NCI-H2227 (cell line): ENCODE results near the gene MEF2C.
A peak's percentile ranks its signal among the peaks of the same experiment; 100 is the strongest.

Experiments used
- DNase-seq: peaks from one replicate; lab custom pipeline; 2025; ENCODE audit not compliant: unreplicated experiment; lab: John Stamatoyannopoulos, UW

Gene MEF2C

GRCh38 chr5:88691230-88691582 is 191.8 kb downstream of the MEF2C start:
- DNase-seq: no peak

DNA sequence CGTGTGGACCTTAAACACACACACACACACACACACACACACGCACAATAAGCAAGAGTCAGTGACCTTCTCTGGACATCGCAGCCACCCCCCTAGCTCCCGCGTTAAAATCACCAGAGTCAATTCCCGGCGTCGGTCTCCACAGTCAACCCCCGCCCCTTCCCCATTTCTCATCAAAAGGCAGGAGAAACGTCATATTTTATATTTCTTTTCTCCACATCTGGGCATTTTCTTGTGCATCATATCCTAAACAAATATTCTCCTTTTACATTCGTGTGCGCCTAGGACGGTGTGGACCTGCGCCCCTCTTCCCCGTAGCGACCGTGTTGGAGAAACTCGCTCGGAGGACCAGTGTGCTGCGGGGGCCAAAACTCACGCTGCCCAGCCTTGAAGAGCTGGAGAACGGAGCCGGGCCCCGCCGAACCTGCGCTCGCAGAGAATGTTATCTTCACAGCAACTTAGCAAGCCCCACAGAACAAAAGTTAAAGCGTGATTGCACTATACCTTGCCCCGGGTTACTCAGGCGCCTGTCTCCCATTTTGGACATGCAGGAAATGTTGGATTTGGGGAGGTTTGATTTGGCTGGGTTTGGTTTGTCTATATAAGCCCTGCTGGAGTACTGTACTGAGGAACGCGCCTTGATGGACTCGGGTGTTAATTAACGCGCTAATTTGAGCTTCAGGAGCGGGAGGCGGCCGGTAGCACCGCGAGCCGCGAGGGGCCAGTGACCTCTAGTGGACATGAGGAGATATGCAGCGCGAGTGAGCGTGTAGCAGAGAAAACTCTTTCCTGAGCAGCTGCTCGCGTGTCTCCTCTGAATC is 192.4 kb downstream of the MEF2C start:
- peak; percentile 70 for DNase-seq

GRCh38 chr5:88689668-88690408 is 193.1 kb downstream of the MEF2C start:
- no peak for DNase-seq

- DNase-seq: no peak
Observed at GRCh38 chr5:88688984-88689667, 193.9 kb downstream of the MEF2C start.

- no peak for DNase-seq
Observed at GRCh38 chr5:88688156-88688983, 194.6 kb downstream of the MEF2C start.

GRCh38 chr5:88687373-88687911 is 195.5 kb downstream of the MEF2C start:
- DNase-seq: no peak

DNA sequence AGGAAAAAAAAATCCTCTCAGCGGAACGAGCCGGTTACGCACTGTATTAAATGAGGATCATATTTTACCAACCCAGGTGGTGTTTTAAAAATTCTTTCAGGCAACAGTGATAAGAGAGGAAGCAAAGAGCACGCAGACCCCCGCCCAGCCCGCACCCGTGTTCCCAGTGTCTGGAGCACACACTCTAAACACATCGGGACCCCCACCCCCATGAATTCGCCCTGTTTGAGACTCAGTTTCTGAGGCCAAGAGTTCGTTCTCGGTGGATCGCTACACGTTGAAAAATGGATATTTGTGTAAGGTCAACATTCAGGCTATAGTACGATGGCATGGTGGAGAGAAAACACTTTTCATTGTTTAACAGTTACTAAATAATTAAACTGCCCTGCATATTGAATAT is 196.3 kb downstream of the MEF2C start:
- DNase-seq: no peak

DNA sequence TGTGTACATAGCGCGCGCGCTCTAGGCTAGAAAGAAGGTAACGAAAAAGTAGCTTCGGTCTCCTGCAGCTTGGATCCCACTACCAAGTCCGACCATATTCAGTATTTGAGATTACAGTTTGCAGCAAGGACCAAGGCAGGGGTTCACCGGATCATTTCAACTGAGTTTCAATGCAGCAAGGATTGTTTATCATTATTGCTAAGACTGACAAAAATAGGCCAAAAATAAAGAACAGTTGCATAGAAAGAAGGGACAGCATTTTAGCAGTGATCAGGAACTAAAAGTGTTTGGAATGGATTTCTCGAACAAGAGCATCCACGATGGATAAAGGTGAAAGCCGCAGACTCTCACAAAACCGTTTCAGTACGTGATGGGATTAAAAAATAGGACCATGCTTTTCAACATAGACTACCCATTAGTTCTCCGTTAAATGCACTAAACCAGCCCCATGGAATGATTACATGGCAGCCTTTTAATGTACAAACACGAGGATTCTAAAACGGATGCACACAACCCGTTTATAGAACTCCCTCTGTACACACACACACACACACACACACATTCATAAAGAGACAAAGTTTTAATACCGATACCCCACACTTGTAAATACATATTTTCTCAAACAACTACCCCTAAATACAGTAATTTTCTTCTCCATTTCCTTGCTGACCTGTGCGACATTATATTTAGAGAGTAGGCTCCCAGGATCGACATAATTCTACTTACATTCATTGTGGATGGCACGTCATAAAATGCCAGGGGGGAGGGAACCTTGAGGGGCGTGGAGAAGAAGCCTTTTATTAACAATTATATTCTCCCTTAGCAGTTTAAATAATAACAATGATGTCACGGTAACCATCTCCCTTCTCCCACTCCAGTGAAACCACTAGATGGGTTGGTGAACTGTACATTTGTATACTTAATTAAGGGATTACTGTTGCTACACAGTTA is 197.1 kb downstream of the MEF2C start:
- peak; percentile 13 for DNase-seq

DNA sequence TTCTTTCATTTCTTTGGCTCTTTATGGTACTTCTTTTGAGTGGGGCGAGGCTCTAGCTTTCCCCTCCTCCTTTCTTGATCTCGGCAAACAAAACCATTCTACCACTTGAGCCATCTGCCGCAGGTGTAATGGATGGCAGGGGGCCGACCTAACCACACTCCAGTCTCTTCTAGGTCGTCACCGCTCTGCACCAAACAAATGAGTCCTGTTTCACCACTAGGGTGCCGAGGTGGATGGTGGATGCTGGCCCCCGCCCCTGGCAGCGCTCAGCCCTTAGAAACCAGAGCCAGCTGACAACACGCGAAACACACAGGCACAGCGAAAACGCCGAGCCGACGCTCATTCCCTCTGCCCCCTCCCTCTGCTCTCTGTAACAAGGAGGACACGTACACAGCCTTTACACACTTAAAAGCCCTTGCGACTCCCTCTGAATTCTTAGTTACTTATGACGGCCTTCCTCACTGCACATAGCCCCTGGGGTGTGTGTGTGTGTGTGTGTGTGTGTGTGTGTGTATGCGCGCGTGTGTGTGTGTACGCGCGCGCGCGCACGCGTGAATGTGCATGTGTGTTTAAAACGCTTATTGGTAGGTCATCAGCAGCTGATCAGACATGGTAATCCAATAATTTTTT is 199.4 kb downstream of the MEF2C start:
- peak; percentile 83 for DNase-seq

- DNase-seq: no peak
Observed at GRCh38 chr5:88682881-88683361, 200.1 kb downstream of the MEF2C start.

GRCh38 chr5:88682131-88682530 is 200.9 kb downstream of the MEF2C start:
- DNase-seq: no peak

- no peak for DNase-seq
Observed at GRCh38 chr5:88681211-88681803, 201.7 kb downstream of the MEF2C start.

DNA sequence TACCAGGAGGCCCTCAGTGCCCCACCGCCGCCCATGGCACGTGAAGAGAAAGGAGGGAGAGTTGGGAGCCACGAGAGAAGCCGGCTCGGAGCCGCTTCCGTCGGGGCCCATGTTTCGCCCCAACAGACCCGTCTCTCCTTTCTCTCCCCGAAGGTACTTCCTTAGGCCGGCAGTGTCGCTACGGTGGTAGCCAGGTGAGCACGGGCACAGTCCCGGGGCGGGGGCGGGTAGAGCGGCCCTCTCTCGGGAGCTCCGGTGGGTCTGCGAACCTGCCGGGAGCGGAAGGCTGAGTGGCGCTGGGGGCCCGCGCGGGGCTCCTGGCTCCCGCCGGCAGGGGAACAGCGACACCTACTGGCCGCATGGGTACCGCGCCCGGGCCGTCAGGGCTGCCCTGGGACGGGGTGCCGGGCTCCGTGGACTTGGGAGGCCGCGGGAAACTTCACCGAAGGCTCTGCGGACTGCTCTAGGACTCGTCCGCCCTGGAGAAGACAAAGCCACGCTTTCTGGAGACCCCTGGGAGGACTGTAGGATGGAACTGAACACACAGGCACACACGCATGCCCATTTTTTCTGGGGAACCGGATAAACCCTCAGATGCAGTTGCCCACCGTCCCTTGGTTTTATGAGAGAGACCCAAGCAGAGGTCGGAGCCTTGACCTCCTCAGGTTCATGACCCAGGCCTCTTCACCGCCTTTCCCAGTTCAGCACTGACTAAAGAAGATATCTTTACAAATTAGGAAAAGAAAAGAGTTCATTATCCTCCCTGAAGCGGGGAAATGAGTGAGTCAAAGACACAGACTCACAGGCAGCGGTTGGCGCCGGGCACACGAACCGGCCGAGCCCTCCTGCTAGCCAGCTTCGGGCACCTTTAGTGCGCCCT is 202.5 kb downstream of the MEF2C start:
- peak; percentile 78 for DNase-seq

DNA sequence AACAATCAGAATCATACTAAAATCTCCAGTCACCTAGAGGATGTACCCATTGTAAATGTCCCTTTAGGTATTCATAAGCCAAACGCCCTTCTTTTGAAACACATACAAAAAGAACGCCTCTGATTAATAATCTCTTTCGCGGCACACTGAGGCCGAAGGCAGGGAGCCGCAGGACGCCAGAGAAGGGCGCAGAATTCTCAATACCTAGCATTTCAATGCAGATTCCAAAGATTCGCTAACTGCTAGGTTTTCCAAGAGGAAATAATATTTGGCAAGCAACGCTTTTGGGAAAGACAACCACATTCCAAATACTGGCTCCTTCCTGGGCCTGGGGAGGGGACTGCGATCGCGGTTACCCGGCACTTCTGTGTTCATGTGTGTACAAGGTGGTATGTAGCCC is 203.3 kb downstream of the MEF2C start:
- no peak for DNase-seq

DNA sequence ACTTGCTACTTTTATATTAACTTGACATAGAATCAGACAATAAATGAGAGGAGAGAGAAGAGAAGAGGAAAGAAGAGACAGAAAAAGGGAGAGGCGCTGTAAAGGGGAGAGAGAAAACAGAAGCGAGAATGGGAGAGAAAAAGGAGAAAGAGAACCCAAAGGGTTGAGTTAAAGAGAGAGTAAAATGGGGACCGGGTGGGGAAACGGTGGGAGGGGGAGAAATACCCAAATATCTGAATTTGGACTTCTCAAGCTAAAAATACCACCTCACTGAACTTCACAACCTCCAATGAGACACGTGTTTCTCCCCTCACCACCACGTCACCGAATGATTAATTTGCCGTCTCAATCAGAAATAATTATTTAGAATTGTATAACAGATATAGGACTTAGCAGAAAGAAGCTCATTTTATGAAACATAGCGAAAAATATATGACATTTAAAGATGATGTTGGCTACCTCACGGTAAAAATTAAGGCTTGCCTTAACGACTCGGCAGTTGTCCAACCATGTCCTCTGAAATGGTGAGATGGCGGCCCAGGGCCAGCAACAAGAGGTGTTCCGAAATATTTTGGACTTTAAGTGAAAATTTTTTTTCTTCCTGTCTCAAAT is 204.1 kb downstream of the MEF2C start:
- DNase-seq: no peak

DNA sequence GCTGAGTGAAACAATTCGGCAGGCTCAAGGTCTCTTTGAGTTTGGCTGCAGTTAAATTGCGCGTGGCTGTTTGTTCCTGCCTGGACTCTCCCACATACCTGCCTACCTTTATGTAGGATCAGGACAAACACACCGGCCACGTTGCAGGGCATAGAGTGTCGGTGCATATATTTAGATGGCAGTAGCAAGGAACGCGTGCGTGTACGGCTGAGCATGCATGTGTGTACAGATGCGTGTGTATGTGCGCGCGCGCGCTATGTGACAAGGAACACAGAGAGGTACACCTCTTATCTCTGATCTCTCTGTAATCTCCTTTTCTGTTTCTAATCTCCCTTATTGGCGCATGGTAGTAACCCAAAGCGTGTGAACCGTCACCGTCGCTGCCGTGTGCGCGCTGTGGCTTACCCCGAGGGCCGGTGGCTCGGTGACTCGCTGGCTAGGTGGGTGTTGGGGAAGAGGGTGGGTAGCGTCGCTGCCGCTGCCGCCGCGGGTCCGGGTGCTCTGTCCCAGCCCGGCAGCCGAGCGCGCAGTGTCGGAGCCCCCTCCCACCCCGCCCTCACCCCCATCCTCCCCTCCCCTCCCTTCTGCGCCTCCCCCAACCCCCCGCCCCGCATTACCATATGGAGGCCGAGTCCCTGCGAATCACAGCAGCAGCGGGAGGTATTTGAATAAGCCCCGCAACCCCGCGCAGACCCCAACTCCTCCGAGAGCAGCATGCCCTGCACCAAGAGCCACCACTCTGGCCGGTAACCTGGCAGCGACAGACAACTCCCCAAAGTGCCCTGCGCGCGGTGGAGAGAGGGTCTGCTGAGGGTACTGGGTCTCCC is 204.8 kb downstream of the MEF2C start:
- peak; percentile 26 for DNase-seq
